Epithelial cell of proximal tubule (primary cell): ENCODE measurements around the gene PEPD. TPM values are rescaled to one million over a fixed set of nuclear protein-coding genes. Genes with fewer than 3 reads are reported as not detected.

ENCODE experiments used
- DNase-seq: peaks from one replicate; pipeline ENCODE4 v3.0.0-alpha.2; 2011; ENCODE audit warnings: low read depth
- H3K4me3 ChIP-seq: 2 replicates; pipeline ENCODE4 v1.5.1; 2011; ENCODE audit warnings: low read depth, mild to moderate bottlenecking, low read length
- total RNA-seq: library from RNA; depleted of rRNA; stranded (reverse); fragments of >200 nt; gene quantifications from 2 replicates; pipeline ENCODE4 v1.2.3, GENCODE V29; 2015
- TF ChIP-seq, protein P1 (sequence below): conservative IDR thresholded peaks from 2 replicates; pipeline ENCODE4 v1.5.1; 2012; ENCODE audit warnings: low read depth, mild to moderate bottlenecking, low read length

PEPD gene
- total RNA-seq, 1 donor from 2014 or later, result 56.7 TPM

GRCh38 chr19:33429891-33430673, 91.5 kb downstream of the PEPD start:
- TF ChIP-seq, protein P1, sequence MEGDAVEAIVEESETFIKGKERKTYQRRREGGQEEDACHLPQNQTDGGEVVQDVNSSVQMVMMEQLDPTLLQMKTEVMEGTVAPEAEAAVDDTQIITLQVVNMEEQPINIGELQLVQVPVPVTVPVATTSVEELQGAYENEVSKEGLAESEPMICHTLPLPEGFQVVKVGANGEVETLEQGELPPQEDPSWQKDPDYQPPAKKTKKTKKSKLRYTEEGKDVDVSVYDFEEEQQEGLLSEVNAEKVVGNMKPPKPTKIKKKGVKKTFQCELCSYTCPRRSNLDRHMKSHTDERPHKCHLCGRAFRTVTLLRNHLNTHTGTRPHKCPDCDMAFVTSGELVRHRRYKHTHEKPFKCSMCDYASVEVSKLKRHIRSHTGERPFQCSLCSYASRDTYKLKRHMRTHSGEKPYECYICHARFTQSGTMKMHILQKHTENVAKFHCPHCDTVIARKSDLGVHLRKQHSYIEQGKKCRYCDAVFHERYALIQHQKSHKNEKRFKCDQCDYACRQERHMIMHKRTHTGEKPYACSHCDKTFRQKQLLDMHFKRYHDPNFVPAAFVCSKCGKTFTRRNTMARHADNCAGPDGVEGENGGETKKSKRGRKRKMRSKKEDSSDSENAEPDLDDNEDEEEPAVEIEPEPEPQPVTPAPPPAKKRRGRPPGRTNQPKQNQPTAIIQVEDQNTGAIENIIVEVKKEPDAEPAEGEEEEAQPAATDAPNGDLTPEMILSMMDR, result no peak
- DNase-seq, result no peak
- no peak overlapping the region for H3K4me3 ChIP-seq

GRCh38 chr19:33428627-33429125, 92.9 kb downstream of the PEPD start:
- H3K4me3 ChIP-seq, result no peak overlapping the region
- no peak for DNase-seq
- TF ChIP-seq, protein P1, result no peak

- TF ChIP-seq, protein P1, result no peak
- no peak for DNase-seq
- no peak overlapping the region for H3K4me3 ChIP-seq
Measured at GRCh38 chr19:33427801-33428626, 93.6 kb downstream of the PEPD start.

DNA sequence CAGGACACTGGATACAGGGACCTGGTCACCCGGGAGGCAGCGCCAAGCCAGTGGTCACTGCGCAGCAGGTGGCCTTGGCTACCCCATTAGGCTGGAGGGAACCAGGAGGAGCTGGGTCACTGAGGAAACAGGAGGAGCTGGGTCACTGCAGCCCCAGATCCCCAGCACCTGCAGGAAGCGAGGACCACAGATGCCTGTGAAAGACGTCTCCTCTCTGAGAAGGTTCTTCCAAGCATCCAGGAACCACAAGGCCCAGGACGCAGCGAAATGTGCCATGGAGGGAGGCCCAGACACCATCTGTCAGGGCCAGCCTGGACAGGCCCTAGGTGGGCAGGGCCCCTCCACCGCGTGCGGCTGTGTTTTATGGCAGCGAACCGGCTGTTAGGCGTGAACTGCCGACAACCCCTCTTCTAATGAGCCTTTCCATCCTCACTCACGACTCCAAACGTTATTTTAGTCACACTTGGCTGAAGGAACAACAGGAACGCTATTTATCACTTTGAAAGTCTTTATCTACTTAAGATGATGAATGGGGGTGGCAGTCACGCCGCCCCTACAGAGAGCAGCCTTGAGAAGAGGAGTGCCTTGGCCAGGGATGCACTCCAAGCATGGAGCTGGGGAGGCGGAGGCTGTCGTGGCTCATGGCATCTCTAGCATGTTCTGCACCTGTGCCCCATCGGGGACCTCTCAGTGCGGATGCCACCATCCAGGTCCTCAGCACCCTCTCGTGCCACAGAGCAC, 94.8 kb downstream of the PEPD start:
- TF ChIP-seq, protein P1, result no peak
- no peak overlapping the region for H3K4me3 ChIP-seq
- DNase-seq, result no peak

GRCh38 chr19:33424181-33424580, 97.4 kb downstream of the PEPD start:
- no peak overlapping the region for H3K4me3 ChIP-seq
- TF ChIP-seq, protein P1, result no peak
- no peak for DNase-seq

DNA sequence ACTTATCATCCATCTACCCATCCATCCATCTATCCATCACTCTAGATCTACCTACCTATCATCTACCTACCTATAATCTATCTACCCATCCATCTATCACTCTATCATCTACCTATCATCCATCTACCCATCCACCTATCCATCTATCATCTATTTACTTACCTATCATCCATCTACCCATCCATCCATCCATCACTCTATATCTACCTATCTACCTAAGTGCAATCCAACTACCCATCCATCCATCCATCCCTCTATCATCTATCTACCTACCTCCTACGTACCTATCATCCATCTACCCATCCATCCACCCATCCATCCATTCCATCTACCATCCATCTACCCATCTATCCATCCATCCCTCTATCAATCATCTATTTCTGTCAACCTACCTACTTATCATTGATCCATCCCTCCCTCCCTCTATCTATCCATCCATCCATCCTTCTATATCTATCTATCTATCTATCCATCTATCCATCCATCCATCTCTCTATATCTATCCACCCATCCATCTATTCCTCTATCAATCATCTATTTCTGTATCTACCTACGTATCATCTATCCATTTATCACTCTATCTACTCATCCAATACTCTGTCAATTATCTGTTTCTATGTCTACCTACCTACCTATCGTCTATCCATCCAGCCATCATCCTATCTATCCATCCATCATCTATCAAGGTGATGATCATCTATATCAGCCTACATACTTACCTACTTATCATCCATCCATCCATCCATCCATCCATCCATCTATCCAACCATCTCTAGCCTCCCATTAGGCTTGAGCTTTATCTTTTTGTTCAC, 99.0 kb downstream of the PEPD start:
- no peak overlapping the region for H3K4me3 ChIP-seq
- TF ChIP-seq, protein P1, result no peak
- no peak for DNase-seq
